ENCODE results near the gene GRAPL.
"Not testable (repeated sequence)": the region's sequence is repeated elsewhere in the genome, so short reads cannot be mapped to it uniquely, and the experiment has no call there.

The GRAPL gene

GRCh38 chr17:19127148-19127980 lies at the start of gene GRAPL:
GRAPL (plus strand) TSS chr17:19127589; CDS start chr17:19127620, 31 bp downstream.
- DNase-seq, result not testable (repeated sequence)

GRCh38 chr17:19088804-19089685 lies 38.3 kb upstream of the GRAPL start:
- DNase-seq, result not testable (repeated sequence)

GRCh38 chr17:19090058-19090772 lies 37.2 kb upstream of the GRAPL start:
- not testable (repeated sequence) for DNase-seq

- not testable (repeated sequence) for DNase-seq
Measured at GRCh38 chr17:19092737-19093683, 34.4 kb upstream of the GRAPL start.

GRCh38 chr17:19093684-19094438 lies 33.5 kb upstream of the GRAPL start:
- not testable (repeated sequence) for DNase-seq

- not testable (repeated sequence) for DNase-seq
Measured at GRCh38 chr17:19108517-19108916, 18.9 kb upstream of the GRAPL start.

- DNase-seq, result not testable (repeated sequence)
Measured at GRCh38 chr17:19110189-19111097, 16.9 kb upstream of the GRAPL start.

GRCh38 chr17:19111111-19111711 lies 16.2 kb upstream of the GRAPL start:
- DNase-seq, result not testable (repeated sequence)

- DNase-seq, result not testable (repeated sequence)
Measured at GRCh38 chr17:19111801-19112458, 15.5 kb upstream of the GRAPL start.

GRCh38 chr17:19112459-19112826 lies 14.9 kb upstream of the GRAPL start:
- not testable (repeated sequence) for DNase-seq

GRCh38 chr17:19118695-19119094 lies 8.7 kb upstream of the GRAPL start:
- DNase-seq, result not testable (repeated sequence)

GRCh38 chr17:19125289-19125688 lies 2.1 kb upstream of the GRAPL start:
- not testable (repeated sequence) for DNase-seq

GRCh38 chr17:19129500-19129899 lies 2.1 kb downstream of the GRAPL start:
- DNase-seq, result not testable (repeated sequence)

- not testable (repeated sequence) for DNase-seq
Measured at GRCh38 chr17:19131108-19131507, 3.7 kb downstream of the GRAPL start.

GRCh38 chr17:19131772-19132171 lies 4.4 kb downstream of the GRAPL start:
- not testable (repeated sequence) for DNase-seq

- not testable (repeated sequence) for DNase-seq
Measured at GRCh38 chr17:19133793-19134192, 6.4 kb downstream of the GRAPL start.

- not testable (repeated sequence) for DNase-seq
Measured at GRCh38 chr17:19135391-19135790, 8.0 kb downstream of the GRAPL start.

GRCh38 chr17:19136138-19136537 lies 8.7 kb downstream of the GRAPL start:
- not testable (repeated sequence) for DNase-seq

- not testable (repeated sequence) for DNase-seq
Measured at GRCh38 chr17:19136605-19137004, 9.2 kb downstream of the GRAPL start.
